Brain microvascular endothelial cell (primary cell): ENCODE results near the gene EPHA5.

Source experiments
- DNase-seq: peaks from one replicate; pipeline ENCODE4 v3.0.0-alpha.2; 2020
- H3K27ac ChIP-seq: fragments of 250-450 bp; sonication (Bioruptor Pico); 2 replicates; pipeline ENCODE4 v1.5.1; 2020; ENCODE audit warnings: mild to moderate bottlenecking, moderate library complexity
- H3K27me3 ChIP-seq: fragments of 250-450 bp; sonication (Bioruptor Pico); replicated peaks from 2 replicates; pipeline ENCODE4 v1.5.1; 2020; ENCODE audit warnings: mild to moderate bottlenecking
- H3K36me3 ChIP-seq: fragments of 250-450 bp; sonication (Bioruptor Pico); replicated peaks from 2 replicates; pipeline ENCODE4 v1.5.1; 2020; ENCODE audit warnings: mild to moderate bottlenecking
- H3K4me3 ChIP-seq: 2 replicates; pipeline ENCODE4 v1.5.1; 2011; ENCODE audit warnings: low read depth, mild to moderate bottlenecking, control low read depth, low read length, moderate library complexity
- in situ Hi-C: cut with HindIII; loops from 2 replicates; pipeline ENCODE4 v1.10.0; 2017; ENCODE audit warnings: low sequenced_read_pairs, low pct_ligation_motif_present
- TF ChIP-seq, protein P1 (sequence below): IDR thresholded peaks from 2 replicates; pipeline ENCODE4 v1.5.1; 2011; ENCODE audit warnings: low read depth, mild to moderate bottlenecking, moderate library complexity, low read length, control low read depth, inconsistent platforms; ENCODE audit errors: missing control alignments

Gene EPHA5

DNA sequence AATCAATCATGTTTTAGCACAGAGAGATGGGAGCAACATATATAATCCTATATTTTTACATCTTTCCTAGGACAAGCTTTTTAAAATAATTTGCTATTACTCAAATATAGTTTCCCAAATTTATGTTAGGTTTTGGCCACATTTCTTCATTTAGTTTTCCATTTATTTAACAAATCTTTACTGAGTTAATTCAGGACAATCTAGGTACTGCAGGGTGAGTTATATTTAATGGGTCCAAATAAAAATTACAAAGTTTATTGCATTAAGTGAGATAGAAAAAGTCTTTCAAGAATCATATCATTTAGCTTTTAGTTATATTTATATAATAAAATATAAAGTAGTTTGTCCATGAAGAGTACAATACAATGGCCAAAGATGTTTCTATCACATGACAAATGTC lies 269.2 kb downstream of the EPHA5 start:
- DNase-seq: no peak
- H3K36me3 ChIP-seq: no peaks in the 10 kb centered on the region
- H3K27me3 ChIP-seq: no peaks in the 10 kb centered on the region
- H3K4me3 ChIP-seq: no peak overlapping the region
- no peak overlapping the region for H3K27ac ChIP-seq
- TF ChIP-seq, protein P1, sequence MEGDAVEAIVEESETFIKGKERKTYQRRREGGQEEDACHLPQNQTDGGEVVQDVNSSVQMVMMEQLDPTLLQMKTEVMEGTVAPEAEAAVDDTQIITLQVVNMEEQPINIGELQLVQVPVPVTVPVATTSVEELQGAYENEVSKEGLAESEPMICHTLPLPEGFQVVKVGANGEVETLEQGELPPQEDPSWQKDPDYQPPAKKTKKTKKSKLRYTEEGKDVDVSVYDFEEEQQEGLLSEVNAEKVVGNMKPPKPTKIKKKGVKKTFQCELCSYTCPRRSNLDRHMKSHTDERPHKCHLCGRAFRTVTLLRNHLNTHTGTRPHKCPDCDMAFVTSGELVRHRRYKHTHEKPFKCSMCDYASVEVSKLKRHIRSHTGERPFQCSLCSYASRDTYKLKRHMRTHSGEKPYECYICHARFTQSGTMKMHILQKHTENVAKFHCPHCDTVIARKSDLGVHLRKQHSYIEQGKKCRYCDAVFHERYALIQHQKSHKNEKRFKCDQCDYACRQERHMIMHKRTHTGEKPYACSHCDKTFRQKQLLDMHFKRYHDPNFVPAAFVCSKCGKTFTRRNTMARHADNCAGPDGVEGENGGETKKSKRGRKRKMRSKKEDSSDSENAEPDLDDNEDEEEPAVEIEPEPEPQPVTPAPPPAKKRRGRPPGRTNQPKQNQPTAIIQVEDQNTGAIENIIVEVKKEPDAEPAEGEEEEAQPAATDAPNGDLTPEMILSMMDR: no peak
- in situ Hi-C loops: no loop called here

DNA sequence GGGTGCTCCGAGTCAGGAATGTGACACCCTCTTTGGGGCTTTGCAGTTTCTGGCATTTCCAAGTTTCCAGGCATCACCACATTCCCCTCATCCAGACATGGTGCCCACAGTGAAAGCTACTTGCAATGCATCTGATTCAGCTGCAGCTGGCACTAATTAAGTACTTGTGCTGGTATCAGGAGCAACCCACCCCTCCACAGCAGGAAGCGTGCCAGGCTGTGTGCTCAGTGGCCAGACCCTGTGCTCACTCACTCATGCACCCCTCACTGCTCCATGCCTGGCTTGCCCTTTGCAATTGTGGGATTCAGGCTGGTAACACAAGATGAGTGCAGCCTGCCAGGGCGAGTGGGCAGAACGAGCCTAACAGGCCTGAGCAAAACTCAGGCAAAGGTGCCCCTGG lies 271.2 kb downstream of the EPHA5 start:
- DNase-seq: no peak
- TF ChIP-seq, protein P1: no peak
- in situ Hi-C loops: no loop called here
- no peak overlapping the region for H3K27ac ChIP-seq
- no peak overlapping the region for H3K4me3 ChIP-seq
- H3K27me3 ChIP-seq: no peaks in the 10 kb centered on the region
- no peaks in the 10 kb centered on the region for H3K36me3 ChIP-seq

DNA sequence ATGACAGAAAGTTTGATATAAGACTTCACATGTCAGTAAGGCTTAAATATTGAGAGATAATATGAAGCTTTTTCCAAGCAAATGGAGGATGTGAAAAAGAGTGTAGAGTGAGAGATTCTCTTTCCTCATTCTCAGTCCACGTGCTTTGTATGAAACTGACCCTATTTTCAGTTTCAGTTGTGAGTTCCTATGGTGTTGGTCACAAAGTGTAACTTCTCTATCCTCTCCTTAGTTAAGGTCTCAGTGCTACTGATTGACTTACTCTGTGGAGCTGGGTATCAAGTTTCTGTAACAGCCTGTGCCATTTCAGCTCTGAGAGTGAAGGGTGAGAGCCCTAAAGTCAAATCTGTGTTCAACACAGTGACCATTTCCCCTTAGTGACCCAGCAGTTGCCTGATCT lies 277.2 kb downstream of the EPHA5 start:
- Histone ChIP-seq H3K27ac (no peak overlapping the region), H3K36me3 (no peaks in the 10 kb centered on the region), H3K4me3 (no peak overlapping the region), H3K27me3 (no peaks in the 10 kb centered on the region)
- no peak for DNase-seq
- in situ Hi-C loops: no loop called here
- TF ChIP-seq, protein P1: no peak

DNA sequence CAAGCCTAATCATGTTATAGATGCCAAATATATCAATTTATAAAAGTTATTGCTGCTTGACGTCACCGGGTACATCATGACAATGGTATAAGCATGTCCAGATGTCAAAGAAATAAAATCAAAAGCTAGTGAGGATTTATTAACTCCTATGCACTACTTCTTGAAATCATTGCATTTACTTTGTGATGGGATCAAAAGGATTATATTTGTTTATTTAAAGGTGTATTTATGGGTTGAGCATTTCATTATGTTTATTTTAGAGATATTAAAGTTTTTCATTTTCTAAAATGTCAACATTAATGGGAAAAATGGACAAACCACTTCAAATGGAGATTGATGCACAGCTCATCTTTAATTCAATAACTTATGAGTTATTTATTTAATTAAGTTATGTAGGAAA lies 277.8 kb downstream of the EPHA5 start:
- Histone ChIP-seq H3K27ac (no peak overlapping the region), H3K27me3 (no peaks in the 10 kb centered on the region), H3K4me3 (no peak overlapping the region), H3K36me3 (no peaks in the 10 kb centered on the region)
- TF ChIP-seq, protein P1: no peak
- DNase-seq: no peak
- in situ Hi-C loops: no loop called here

DNA sequence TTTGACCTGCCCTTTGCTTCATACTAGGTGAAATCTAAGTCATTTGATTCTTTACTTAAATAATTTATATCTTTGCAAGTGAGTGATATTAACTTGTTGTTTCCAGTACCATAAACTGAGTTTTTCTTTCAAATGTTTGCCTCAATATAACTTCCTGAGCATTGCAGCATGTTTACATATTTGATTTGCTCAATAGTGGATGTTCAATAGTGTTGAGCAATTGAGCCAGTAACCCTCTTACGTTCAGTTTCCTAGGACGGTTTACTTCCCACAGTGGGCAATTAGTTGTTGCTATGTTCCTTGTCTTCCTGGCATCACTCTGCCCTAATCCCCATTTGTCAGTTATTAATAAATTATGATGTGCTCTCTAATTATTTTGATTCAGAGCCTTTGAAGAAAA lies 278.5 kb downstream of the EPHA5 start:
- Histone ChIP-seq H3K4me3 (no peak overlapping the region), H3K27me3 (no peaks in the 10 kb centered on the region), H3K36me3 (no peaks in the 10 kb centered on the region), H3K27ac (no peak overlapping the region)
- in situ Hi-C loops: no loop called here
- no peak for DNase-seq
- TF ChIP-seq, protein P1: no peak

DNA sequence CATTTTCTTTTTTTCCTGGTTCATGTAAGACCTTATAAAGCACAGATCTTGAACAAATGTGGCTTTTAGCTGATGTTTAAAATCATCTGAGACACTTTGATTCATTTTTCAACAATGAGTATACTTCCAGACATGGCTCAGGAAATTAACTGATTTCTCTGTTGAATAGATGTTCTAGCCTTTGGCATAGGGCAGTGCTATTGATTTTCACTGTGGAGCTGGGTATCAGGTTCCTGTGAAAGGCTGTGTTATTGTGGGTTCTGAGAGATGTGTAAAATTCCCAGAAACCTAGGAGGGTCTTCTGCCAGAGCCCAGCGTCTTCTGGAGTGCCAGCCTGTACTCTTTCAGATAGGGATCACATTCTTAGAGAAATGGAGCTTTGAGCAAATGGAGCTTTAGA lies 278.9 kb downstream of the EPHA5 start:
- in situ Hi-C loops: no loop called here
- Histone ChIP-seq H3K4me3 (no peak overlapping the region), H3K27ac (no peak overlapping the region), H3K36me3 (no peaks in the 10 kb centered on the region), H3K27me3 (no peaks in the 10 kb centered on the region)
- TF ChIP-seq, protein P1: no peak
- no peak for DNase-seq
